ENCODE results near the gene ZAP70. TPM values are rescaled to one million over a fixed set of nuclear protein-coding genes. Genes with fewer than 3 reads are reported as not detected.
A peak's percentile ranks its signal among the peaks of the same experiment; 100 is the strongest.

ZAP70 gene
- total RNA-seq, 1 experiment from 2014 or later = 0.54 TPM

GRCh38 chr2:97698530-97698929 is 14.8 kb upstream of the ZAP70 start:
- BruUV-seq (replicated peaks) = no TSS peak
- no peak for TF ChIP-seq TCF7L2 (IDR thresholded peaks at IDR 0.05; ENCODE audit: low read depth, low read length)
- TF ChIP-seq CTCF (IDR thresholded peaks at IDR 0.05) = no peak
- no peak for TF ChIP-seq POLR2AphosphoS5 (IDR thresholded peaks at IDR 0.05; ENCODE audit: low read depth, low read length)
- TF ChIP-seq REST (IDR thresholded peaks at IDR 0.05; ENCODE audit: insufficient read depth in 1 of 2, low read depth in 2 of 2, low read length in 1 of 2) = no peak
- TF ChIP-seq SIN3A (IDR thresholded peaks at IDR 0.05; ENCODE audit: borderline replicate concordance, insufficient read depth, low read depth, low read length) = no peak
- ATAC-seq = no peak
- no peak overlapping the region for H3K27ac ChIP-seq (ENCODE audit: low read length)
- POLR2A ChIA-PET = no interaction called here
- H3K4me3 ChIP-seq (ENCODE audit: low read depth in 2 of 2, low read length in 2 of 2) = no peak overlapping the region
- in situ Hi-C loops (cut with HindIII; ENCODE audit: low pct_unique_long_range_greater_than_20kb, low sequenced_read_pairs) = no loop called here
- H3K9me3 ChIP-seq (ENCODE audit: control insufficient read depth, insufficient read depth, low read depth, low read length) = no peaks in the 10 kb centered on the region
- no peaks in the 10 kb centered on the region for H3K36me3 ChIP-seq (ENCODE audit: control insufficient read depth, insufficient read depth, low read length)
- CTCF ChIA-PET = interaction anchor here (0.6 to 3.1 kb wide), 2 partner anchors 107 to 108 kb away, joined by 7 to 21 read pairs; no protein-coding TSS in a partner anchor
- intact Hi-C loops (cut with micrococcal nuclease; ENCODE audit: unreplicated experiment) = no loop called here
- no peak for DNase-seq (ENCODE audit: low read depth, low spot score)
- no peaks in the 10 kb centered on the region for H3K27me3 ChIP-seq (ENCODE audit: control insufficient read depth, insufficient read depth, low read length)
- H3K4me1 ChIP-seq (ENCODE audit: control insufficient read depth, insufficient read depth, low read length) = no peaks in the 10 kb centered on the region

GRCh38 chr2:97699765-97700444 is 13.5 kb upstream of the ZAP70 start:
- ChIA-PET CTCF (interaction anchor here (0.5 to 3.1 kb wide), 5 partner anchors 36 to 685 kb away, joined by 4 to 21 read pairs (median 5); partner anchors contain the start of gene ACTR1B), POLR2A (no interaction called here)
- intact Hi-C loops (cut with micrococcal nuclease; ENCODE audit: unreplicated experiment) (loop anchor here (10.0 kb wide), 1 partner anchor 685 kb away; no protein-coding TSS in a partner anchor), in situ Hi-C loops (cut with HindIII; ENCODE audit: low pct_unique_long_range_greater_than_20kb, low sequenced_read_pairs) (no loop called here)
- Histone ChIP-seq H3K9me3 (ENCODE audit: control insufficient read depth, insufficient read depth, low read depth, low read length) (no peaks in the 10 kb centered on the region), H3K27ac (ENCODE audit: low read length) (no peak overlapping the region), H3K4me1 (ENCODE audit: control insufficient read depth, insufficient read depth, low read length) (no peaks in the 10 kb centered on the region), H3K36me3 (ENCODE audit: control insufficient read depth, insufficient read depth, low read length) (no peaks in the 10 kb centered on the region), H3K27me3 (ENCODE audit: control insufficient read depth, insufficient read depth, low read length) (no peaks in the 10 kb centered on the region), H3K4me3 (ENCODE audit: low read depth in 2 of 2, low read length in 2 of 2) (no peak overlapping the region)
- DNase-seq (ENCODE audit: low read depth, low spot score) = no peak
- ATAC-seq = peak; percentile 87
- BruUV-seq (replicated peaks) = no TSS peak
- TF ChIP-seq POLR2AphosphoS5 (IDR thresholded peaks at IDR 0.05; ENCODE audit: low read depth, low read length) (no peak), CTCF (IDR thresholded peaks at IDR 0.05) (peak; percentile 82)
